Measurements from ENCODE around the gene LARGE1.
"Not testable (repeated sequence)": the region's sequence is repeated elsewhere in the genome, so short reads cannot be mapped to it uniquely, and the experiment has no call there.

The LARGE1 gene

GRCh38 chr22:33598821-33599220 lies 321.5 kb downstream of the LARGE1 start:
- DNase-seq (ENCODE audit: low read depth in 2 of 2) = no peak

GRCh38 chr22:33597274-33597985 lies 322.8 kb downstream of the LARGE1 start:
- no peak for DNase-seq (ENCODE audit: low read depth in 2 of 2)

GRCh38 chr22:33593818-33594217 lies 326.5 kb downstream of the LARGE1 start:
- DNase-seq (ENCODE audit: low read depth in 2 of 2) = no peak

- no peak for DNase-seq (ENCODE audit: low read depth in 2 of 2)
These were observed 328.3 kb downstream of the LARGE1 start for GRCh38 chr22:33591946-33592345.

GRCh38 chr22:33589297-33589696 lies 331.0 kb downstream of the LARGE1 start:
- no peak for DNase-seq (ENCODE audit: low read depth in 2 of 2)

- DNase-seq (ENCODE audit: low read depth in 2 of 2) = no peak
These were observed 331.4 kb downstream of the LARGE1 start for GRCh38 chr22:33588860-33589259.

GRCh38 chr22:33584152-33584551 lies 336.1 kb downstream of the LARGE1 start:
- DNase-seq (ENCODE audit: low read depth in 2 of 2) = no peak

- no peak for DNase-seq (ENCODE audit: low read depth in 2 of 2)
These were observed 337.4 kb downstream of the LARGE1 start for GRCh38 chr22:33582822-33583400.

- no peak for DNase-seq (ENCODE audit: low read depth in 2 of 2)
These were observed 340.0 kb downstream of the LARGE1 start for GRCh38 chr22:33580310-33580709.

- peak; percentile 11 to 17 for DNase-seq (ENCODE audit: low read depth in 2 of 2)
These were observed 340.7 kb downstream of the LARGE1 start for GRCh38 chr22:33579448-33580093.

- no peak for DNase-seq (ENCODE audit: low read depth in 2 of 2)
These were observed 341.5 kb downstream of the LARGE1 start for GRCh38 chr22:33578752-33579151.

- no peak for DNase-seq (ENCODE audit: low read depth in 2 of 2)
These were observed 342.3 kb downstream of the LARGE1 start for GRCh38 chr22:33577862-33578411.

- DNase-seq (ENCODE audit: low read depth in 2 of 2) = no peak
These were observed 344.1 kb downstream of the LARGE1 start for GRCh38 chr22:33576205-33576604.

GRCh38 chr22:33575771-33576170 lies 344.5 kb downstream of the LARGE1 start:
- DNase-seq (ENCODE audit: low read depth in 2 of 2) = no peak

GRCh38 chr22:33575041-33575440 lies 345.2 kb downstream of the LARGE1 start:
- DNase-seq (ENCODE audit: low read depth in 2 of 2) = no peak

GRCh38 chr22:33573479-33573878 lies 346.8 kb downstream of the LARGE1 start:
- DNase-seq (ENCODE audit: low read depth in 2 of 2) = no peak

GRCh38 chr22:33572086-33572485 lies 348.2 kb downstream of the LARGE1 start:
- no peak for DNase-seq (ENCODE audit: low read depth in 2 of 2)

GRCh38 chr22:33570110-33570509 lies 350.2 kb downstream of the LARGE1 start:
- no peak for DNase-seq (ENCODE audit: low read depth in 2 of 2)

- DNase-seq (ENCODE audit: low read depth in 2 of 2) = no peak
These were observed 350.7 kb downstream of the LARGE1 start for GRCh38 chr22:33569559-33569958.

GRCh38 chr22:33569018-33569417 lies 351.3 kb downstream of the LARGE1 start:
- DNase-seq (ENCODE audit: low read depth in 2 of 2) = no peak

- DNase-seq (ENCODE audit: low read depth in 2 of 2) = not testable (repeated sequence)
These were observed 353.8 kb downstream of the LARGE1 start for GRCh38 chr22:33566495-33566894.

GRCh38 chr22:33565580-33565995 lies 354.7 kb downstream of the LARGE1 start:
- DNase-seq (ENCODE audit: low read depth in 2 of 2) = no peak

- no peak for DNase-seq (ENCODE audit: low read depth in 2 of 2)
These were observed 355.6 kb downstream of the LARGE1 start for GRCh38 chr22:33564683-33565082.

Measured in fibroblast of skin of left quadriceps (primary cell).